ENCODE measurements around the gene NHSL2.

- TF ChIP-seq CTCF (IDR thresholded peaks at IDR 0.05) (no peak), POLR2A (IDR thresholded peaks at IDR 0.05) (no peak)
These were observed 128.2 kb downstream of the NHSL2 start for GRCh38 chrX:72038868-72039267.

Measured in lower leg skin (tissue), 3 donors.